Ishikawa (cell line): ENCODE data around the gene KCNIP3.

Experiments
- CREB1 ChIP-seq: IDR thresholded peaks from 2 replicates; pipeline ENCODE4 v1.6.1; 2012; ENCODE audit warnings: low read depth
- RAD21 ChIP-seq: IDR thresholded peaks from 2 replicates; pipeline ENCODE4 v1.6.1; 2012; ENCODE audit warnings: low read depth
- TAF1 ChIP-seq: IDR thresholded peaks from 2 replicates; pipeline ENCODE4 v1.6.1; 2012; ENCODE audit warnings: low read depth, mild to moderate bottlenecking
- TCF12 ChIP-seq: IDR thresholded peaks from 2 replicates; pipeline ENCODE4 v1.6.1; 2012; ENCODE audit warnings: low read depth
- YY1 ChIP-seq: IDR thresholded peaks from 2 replicates; pipeline ENCODE4 v1.6.1; 2012; ENCODE audit warnings: low read depth

GRCh38 chr2:95332036-95332435 lies 34.9 kb downstream of the KCNIP3 start:
- TF ChIP-seq CREB1 = no peak
- no peak for TF ChIP-seq TCF12
- no peak for TF ChIP-seq TAF1
- TF ChIP-seq YY1 = no peak
- no peak for TF ChIP-seq RAD21
